Hematopoietic multipotent progenitor cell treated with erythropoietin and hydrocortisone succinate and interleukin-3 and kit ligand, for 17 days (in vitro differentiated cells): Measurements from ENCODE around the gene CMTM5.
"Not testable (repeated sequence)": the region's sequence is repeated elsewhere in the genome, so short reads cannot be mapped to it uniquely, and the experiment has no call there.

Source experiments
- DNase-seq: peaks from one replicate; pipeline ENCODE4 v3.0.0-alpha.2; 2015; ENCODE audit warnings: low spot score

CMTM5 gene

DNA sequence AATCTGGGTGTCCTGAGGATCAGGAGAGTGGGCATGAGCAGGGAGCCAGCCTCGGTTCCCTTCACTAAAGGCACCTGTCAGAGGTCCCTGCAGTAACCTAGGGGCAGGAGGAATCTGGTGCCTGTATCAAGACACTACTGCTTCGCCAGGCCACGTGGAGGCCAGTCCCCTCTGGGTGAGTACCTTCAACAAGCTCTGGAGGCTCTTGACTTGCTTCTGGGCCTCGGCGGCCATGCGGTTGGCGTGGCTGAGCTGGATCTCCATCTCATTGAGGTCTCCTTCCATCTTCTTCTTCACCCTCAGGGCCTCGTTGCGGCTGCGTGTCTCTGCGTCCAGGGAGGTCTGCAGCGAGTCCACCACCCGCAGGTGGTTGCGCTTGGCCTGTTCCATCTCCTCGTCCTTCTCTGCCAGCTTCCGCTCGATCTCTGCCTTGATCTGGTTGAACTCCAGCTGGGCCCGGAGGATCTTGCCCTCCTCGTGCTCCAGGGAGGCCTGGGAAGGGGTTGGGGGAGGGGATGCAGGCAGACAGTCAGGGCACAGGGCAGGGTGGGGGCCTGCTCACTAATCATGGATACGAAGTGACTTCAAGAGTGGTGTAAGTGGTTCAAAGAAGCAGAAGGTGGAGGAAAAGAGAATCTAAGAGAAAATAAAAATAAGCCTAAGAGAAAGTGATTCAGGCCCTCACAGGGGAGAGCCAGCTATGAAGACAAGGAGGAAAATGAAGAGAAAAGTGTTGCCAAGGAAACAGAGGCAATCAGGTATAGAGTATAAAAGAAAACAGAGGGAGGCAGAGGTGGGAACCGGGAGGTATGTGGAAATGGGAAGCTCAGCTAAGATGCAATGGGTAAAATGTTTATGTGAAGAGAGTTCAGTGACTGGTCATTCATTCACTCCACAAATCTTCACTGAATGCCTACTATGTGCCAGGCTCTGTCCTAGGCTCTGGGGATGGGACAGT lies 39.3 kb downstream of the CMTM5 start:
- DNase-seq, result no peak

DNA sequence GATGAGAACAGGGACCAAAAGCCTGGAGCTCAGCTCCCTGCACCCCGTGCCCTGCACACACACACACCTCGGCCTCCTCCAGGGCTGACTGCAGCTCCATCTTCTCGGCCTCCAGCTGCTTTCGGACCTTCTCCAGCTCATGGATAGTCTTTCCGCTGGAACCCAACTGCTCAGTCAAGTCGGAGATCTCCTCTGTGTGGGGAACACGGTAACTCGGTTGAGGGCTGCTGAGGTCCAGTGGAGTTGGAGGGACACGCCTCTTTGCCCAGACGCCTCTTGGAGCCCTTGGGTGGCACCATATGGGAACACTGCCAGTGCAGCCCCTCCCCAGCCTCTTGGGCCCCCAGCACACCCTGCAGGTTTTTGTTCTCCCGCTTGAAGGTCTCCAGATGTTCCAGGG lies 40.0 kb downstream of the CMTM5 start:
- no peak for DNase-seq

DNA sequence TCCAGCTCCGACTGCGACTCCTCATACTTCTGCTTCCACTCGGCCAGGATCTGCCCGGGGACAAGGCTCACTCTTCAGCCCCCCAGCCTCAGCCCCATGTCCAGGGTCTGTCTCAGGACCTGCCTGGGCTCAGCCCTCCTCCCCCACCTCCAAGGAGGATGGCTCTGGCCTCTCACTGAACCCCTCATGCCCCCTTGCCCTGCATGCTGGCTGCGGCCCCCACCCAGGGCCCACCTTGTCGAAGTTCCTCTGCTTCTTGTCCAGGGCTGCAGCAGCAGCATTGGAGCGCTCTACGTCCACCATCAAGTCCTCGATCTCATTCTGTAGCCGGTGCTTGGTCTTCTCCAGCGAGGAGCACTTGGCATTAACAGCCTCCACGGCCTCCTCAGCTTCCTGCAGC lies 40.4 kb downstream of the CMTM5 start:
- DNase-seq, result not testable (repeated sequence)

DNA sequence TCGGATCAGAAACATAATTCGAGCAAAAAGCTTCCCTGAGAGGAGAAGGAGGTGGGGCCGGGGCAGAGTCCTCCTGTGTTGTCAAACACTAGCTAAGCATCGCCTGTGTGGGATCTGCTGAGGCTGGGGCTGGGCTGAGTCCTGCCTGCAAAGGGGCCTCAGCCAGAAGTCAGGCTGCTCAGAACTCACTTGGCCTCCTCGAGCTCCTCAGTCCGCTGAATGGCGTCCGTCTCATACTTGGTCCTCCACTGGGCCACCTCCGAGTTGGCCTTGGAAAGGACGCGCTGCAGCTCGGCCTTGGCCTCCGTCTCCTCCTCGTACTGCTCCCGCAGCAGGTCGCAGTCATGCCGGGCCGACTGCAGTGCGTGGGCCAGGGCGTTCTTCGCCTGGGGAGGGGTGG lies 41.2 kb downstream of the CMTM5 start:
- DNase-seq, result no peak

DNA sequence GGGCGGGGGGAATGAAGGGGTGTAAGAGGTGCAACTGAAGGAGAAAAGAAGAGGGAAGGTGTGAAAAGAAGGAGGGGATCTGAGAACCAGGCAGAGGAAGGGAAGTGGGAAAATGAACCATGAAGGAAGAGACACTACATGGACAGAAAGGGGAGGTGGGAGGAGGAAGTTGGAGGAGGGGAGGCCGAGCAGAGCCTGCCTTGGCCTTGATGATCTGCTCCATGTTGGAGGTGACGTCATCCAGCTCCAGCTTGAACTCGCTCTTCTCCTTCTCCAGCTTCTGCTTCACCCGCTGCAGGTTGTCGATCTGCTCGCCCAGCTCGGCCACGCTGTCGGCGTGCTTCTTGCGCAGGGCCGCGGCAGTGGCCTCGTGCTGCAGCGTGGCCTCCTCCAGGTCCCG lies 42.8 kb downstream of the CMTM5 start:
- DNase-seq, result not testable (repeated sequence)

DNA sequence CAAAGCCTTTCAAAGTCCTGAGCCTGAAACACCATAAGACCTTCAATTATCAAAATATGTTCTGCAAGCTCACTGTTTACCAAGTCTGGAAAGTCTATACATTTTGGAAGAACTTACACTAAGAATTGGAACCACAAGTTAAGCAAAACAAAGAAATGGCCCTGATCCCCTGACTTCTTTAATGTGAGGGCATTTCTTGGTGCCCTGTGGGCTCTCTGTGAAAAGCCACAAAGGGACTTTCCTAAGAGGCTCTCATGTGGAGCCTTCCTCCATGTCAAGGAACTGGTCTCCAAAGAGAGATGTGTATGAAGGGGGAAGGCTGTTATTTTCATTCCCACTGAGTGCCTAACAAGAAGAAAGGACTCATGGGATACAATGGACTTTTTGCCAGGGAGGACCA lies 44.7 kb downstream of the CMTM5 start:
- peak; percentile 6 for DNase-seq

DNA sequence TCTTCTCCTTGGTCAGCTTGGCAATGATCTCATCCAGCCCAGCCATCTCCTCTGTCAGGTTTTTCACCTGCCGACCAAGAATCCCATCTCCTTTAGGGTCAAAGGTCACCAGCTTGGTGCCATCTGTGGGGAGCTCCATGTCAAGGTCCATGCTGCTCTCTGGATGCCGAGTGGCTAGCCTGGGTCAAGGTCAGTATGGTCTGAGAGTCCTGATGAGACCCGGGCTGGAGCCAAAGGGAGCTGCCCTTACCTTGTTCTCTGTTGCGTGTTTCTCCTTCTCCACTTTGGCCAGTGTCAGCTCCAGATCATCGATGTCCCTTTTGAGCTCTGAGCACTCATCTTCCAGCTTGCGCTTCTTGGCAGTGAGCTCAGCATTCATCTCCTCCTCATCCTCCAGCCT lies 46.8 kb downstream of the CMTM5 start:
- DNase-seq, result no peak

DNA sequence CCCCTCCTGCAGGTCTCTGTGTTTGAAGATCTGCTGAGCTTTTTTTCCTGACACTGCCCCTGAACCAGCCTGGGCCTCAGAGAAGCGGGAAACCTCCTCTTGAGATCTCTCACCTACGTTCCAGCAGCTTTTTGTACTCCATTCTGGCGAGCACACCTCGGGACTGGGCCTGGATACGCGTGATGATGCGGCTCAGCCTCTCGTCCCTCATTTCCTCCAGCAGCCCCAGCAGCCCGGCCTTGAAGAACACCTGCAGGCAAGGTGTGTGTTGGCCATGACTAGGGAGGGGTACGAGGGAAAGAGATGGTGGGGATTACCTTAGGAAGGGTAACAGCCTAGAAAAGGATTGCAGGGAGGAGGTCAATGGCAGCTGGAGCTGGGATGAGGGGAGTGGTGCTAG lies 48.3 kb downstream of the CMTM5 start:
- no peak for DNase-seq

DNA sequence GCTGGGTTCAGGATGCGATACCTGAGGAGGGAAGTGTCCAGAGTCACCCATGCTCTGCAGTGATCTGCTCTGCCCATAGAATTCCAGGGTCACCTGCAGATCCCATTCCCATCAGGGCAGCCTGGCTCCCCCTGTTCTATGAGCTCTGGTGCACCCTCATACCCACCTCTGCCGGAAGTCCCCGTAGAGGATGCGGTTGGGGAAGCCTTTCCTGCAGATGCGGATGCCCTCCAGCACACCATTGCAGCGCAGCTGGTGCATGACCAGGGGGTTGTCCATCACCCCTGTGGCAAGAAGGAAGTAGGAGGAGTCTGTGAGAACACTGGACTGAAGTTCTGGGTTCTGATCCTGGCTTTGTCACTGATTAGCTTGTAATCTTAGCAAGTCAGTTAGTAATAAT lies 49.0 kb downstream of the CMTM5 start:
- not testable (repeated sequence) for DNase-seq

DNA sequence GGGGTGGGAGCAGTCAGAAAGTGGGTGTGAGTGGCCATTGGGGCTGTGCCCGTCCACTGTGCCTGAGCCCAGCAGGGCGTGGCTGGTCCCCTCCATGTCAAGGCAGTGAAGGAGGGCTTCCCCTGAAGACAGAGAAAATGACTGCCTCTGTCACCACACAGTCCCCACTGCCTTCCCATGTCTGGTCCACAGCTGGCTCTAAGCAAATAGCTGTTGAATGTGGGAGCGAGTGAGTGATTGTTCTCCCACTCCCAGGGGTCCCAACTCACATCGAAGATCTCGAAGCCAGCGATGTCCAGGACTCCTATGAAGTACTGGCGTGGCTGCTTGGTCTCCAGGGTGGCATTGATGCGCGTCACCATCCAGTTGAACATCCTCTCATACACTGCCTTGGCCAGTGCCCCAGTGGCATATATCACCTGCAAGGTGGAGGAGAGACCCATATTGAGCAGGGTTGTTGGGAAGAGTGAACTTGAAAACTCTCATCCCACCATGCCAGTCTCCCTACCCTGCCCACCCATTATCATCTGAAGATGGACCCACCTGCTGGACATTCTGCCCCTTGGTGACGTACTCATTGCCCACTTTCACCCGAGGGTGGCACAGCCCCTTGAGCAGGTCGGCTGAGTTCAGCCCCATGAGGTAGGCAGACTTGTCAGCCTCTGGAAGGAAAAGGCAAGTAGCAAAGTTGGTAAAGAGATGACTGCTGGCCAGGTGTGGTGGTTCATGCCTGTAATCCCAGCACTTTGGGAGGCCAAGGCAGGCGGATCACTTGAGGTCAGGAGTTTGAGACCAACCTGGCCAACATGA lies 52.0 kb downstream of the CMTM5 start:
- DNase-seq, result no peak
